NCI-H524 (cell line): ENCODE results near the gene COL7A1.

Experiments used
- DNase-seq, 2 experiments: peaks; one replicate each; lab custom pipeline; 2025; lab: John Stamatoyannopoulos, UW

COL7A1 gene

DNA sequence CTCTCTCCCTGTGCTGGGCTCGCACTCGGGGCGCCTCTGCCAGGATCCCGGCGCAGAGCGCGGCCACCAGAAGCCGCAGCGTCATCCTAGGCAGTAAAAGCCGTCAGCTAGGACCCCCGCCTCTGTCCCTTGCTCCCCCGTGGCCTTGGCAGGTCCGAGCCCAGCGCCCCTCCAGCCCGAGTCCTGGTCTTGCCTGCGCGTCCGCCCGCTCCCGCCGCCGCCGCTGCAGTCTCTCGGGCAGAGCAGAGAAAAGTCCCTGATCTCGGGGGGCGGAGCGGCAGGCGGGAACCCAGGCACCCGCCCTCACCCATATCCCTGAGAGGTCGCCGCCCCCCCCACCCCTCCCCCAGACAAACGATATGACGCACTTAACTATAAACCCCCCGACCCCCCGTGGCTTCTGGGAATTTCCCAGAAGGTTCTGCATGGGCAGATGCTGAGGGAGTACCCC lies at the start of gene COL7A1:
Gene COL7A1 (minus strand): TSS at position 255 of the 451 bp plus-strand sequence. CDS start 170 bp downstream, at position 85.
- DNase-seq = no peak

DNA sequence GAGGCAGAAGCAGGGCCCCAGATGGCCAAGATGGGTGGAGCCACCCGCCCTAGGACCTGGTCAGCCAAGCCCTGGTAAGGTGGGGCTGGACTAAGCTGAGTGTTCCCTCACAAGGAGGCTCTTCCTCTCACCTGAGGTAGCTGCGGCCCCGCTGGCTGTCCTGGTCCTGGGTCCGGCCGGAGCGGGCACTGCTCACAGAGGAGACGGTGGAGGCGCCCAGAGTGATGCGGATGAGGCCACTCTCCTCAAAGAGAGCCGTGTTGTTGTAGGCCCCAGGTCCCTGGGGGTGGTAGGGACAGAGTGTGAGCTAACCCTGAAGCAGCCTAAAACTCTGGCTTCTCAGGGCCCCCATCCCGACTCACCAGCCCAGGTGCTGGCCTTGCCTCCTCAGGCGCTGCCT lies 47.5 kb upstream of the COL7A1 start:
- no peak for DNase-seq

DNA sequence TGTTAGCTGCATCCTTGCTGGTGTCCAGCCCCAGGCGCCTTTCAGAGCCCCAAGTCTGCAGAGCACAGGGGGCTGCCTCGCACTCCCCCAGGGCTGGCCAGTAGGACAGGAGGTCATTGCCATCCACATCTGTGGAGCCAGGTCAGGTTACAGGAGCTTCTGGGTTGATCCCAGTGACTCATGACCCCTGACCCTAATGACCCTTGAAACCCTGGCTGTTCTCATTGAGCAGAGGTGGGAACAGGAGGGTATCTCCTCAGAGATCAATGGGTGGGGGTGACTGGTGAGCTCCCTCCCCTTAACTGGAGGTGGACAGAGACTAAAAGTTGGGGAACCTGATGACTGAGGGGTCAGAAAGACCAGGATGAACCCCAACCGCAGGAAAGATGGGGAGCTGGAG lies 46.3 kb upstream of the COL7A1 start:
- no peak for DNase-seq

DNA sequence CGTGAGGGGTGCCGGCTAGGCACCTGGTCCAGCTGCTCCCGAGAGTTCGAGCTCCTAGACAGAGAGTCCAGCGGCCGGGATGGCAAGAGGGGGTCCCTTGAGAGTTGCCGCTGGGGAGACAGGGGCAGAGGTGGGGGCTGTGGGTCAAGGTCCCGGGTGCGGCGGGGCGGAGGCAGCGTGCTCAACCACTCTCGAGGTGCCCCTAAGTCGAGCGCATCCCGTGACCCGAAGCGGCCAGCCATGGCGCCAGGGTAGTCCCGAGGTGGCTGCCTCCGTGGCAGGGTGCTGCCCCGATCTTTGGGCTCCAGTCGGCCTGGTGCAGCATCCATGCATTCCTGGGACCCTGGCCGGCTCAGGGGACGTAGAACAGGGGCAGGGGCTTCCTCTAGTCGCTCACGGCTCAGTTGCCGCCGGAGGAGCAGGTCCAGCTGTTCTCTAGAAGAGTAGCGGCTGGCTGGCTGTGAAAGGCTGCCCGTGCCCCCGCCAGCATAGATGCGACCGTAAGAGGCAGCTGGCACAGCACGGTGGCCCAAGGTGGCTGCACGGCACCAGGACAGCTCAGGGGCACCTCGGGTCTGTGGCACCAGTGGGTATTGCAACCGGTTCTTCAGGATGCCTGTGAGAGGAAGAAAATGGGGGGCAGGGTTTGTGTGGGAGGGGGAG lies 44.9 kb upstream of the COL7A1 start:
- no peak for DNase-seq

DNA sequence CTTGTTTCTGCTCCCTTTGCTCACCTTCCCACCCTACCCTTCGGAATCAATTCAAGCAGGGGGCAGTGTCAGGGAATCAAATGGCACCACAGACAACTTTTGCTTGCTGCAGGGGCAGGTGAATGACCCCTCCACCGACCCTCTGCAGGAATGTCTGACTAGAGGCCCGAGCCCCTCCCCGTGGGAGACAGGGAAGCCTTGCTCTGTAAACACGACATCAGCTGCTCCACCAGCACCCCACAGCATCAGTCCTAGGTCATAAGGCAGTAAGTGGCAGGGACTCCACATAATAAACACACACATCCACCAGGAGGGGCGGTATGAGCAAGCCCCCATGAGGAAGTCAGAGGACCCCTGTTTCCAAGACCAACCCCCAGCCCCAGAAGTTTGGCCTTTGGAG lies 42.2 kb upstream of the COL7A1 start:
- DNase-seq = no peak

DNA sequence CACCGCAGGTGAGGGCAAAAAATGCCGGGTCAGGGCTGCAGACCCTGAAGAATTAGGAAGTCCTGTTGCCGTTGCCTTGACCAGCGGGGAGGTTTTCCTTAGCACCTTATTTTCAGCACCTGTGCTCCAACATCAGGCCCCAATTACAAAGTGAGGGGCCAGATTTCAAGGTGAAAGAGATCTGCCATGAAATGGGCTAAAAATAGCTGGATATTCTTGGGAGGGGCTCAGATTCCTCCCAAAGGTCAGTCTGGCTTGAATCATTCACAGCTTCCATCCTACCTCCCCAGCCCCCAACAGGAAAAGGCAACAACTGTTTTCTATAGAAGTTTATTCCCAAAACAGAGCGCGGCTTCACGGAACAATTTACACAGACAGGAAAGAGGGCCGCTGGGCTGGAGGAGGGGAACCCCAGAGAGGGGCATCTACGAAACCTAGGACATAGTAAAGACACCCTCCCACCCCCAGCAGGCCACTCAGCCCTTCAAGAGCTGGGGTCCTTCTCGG lies 41.1 kb upstream of the COL7A1 start:
- no peak for DNase-seq

DNA sequence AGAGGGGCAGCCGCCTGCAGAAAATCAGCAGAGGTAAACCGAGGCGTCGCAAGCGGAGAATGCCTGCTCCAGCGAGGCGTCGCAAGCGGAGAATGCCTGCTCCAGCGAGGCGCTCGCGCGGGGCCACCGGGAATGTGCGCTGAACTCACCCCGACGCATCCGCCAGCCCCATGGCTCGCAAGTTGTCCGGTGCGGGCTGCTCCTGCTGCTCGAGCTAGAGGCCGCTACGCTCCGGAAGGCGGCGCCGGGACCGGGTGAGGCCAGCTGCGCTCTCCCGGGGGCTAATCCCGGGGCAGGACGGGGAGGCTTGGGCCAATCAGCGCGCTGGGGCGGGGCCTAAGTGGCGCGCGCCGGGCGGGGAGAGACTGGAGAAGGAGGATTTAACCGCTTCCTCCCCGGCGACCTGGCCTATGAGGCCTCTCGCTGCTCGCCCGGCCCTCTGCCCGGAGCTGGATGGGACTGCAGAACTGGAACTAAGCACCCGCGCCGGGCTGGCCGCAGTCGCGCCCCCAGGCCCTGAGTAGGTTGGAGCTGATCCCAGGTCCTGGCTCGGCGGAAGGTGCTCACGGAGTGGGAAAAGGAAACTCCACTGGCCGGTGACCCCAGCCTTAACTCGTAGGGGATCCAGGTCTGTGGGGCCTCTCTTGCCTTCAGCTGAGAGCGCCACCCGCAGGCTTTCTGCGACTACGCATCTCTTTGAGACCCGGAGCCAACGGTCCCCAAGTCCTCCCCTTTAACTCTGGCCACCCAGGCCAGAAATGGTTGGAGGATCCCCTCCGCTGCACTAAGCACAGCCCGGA lies 40.3 kb upstream of the COL7A1 start, which contains the start of gene SLC26A6:
Gene SLC26A6 (minus strand): TSS at position 240 of the 800 bp plus-strand sequence. CDS start 68 bp downstream, at position 172.
- peak; percentile 90 to 93 for DNase-seq

DNA sequence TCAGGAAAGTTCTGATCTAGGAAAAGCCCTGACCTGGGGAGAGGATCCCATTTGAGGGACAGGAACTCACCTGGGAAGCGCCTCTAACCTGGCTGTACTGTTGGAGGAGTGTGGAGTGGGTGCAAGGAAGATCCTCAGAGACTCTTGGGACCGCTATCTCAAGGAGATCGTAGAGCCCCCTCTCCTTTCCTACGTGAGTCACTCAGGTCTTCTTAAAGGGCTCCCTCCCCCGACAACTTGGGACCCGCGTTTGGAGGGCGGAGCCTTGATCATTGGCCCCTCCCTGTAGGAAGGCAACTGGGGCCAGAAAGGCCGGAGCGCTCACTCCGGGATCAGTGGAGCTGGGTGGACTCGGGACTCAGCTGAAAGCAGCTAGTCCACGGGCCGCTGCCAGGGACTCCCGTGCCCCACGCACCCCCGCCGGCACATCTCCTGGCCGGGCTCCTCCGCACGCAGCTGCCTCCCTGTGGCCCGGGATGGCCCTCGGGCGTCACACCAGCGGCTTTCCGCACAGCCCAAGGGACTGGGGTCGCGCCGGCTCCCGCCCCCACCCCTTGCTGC lies 39.6 kb upstream of the COL7A1 start:
- DNase-seq = peak; percentile 12 to 60

DNA sequence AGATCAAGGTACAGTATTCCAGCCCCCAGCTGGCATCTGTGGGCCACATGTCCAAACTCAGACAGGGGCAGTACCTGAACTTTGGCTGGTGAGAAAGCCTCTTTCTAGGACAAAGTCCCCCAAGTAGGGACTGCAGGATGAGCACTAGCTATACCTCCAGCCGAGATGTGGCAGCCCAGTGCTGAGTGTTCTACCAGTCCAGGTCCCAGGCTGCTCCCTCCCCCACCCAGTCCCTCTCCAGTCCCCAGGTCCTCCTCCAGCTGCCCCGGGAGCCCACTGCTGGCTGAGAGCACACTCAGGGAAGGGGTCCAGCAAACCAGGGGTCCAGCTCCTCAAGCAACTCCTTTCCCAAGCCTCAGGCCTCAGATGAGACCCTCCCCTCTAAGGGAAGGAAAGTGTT lies 38.6 kb upstream of the COL7A1 start:
- DNase-seq = no peak

DNA sequence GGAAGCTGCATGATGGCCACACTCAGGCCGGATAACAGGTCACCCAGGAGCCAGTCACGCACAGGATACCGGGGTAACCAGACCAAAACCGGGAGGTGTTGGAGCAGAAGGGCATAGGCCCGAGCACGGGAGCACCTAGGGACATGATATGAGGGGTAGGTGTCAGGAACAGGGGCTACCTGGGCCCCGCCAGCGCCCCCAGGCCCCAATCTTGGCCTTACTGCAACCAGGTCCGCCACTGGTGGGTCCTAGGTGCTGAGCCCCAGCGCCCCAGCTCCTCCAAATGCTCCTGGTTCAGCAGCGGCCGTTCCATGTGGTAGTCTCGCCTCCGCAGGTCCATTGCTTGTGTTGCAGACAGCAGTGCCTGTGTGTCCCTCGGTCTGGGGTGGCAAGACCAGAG lies 38.1 kb upstream of the COL7A1 start:
- no peak for DNase-seq

DNA sequence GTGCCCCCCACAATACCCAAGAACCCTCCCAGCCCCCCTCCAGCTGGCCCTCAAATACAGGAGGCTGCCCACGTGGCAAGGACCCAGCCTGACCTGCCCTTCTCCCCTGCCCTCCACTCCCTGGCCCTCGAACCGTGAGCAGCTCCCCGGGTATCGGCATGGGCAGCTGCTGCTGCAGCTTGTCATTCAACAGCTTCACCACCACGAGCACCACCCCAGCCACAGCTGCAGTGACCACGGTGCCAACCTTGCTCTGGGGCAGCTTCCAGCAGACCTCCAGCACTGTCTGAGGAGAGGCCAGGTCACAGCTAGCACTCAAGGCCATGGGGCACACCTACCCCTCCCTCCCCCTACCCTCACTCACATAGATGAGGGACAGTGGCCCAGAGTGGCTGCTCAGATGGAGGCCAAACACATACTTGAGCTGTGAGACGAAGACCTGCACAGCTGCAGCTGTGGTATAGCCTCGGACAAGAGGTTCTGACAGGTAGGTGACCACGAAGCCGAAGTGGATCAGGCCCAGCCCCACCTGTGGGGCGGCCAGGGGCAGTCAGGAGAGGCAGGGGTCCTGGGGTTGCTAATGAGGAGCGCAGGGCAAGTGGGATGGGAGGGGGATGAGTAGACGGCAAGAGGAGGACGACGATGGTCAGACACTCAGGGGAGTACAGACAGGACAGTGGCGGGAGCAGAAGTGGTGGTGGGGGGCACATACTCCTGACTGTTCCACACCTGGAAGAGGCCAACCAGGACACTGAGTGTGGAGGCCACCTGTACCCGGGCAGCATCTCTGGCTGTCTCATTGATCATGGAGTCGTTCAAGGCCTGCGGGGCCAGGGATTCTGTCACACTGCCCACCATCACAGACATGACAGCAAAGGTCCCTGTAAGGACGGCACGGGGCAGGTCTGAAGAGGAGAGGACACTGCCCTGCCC lies 36.7 kb upstream of the COL7A1 start:
- no peak for DNase-seq

DNA sequence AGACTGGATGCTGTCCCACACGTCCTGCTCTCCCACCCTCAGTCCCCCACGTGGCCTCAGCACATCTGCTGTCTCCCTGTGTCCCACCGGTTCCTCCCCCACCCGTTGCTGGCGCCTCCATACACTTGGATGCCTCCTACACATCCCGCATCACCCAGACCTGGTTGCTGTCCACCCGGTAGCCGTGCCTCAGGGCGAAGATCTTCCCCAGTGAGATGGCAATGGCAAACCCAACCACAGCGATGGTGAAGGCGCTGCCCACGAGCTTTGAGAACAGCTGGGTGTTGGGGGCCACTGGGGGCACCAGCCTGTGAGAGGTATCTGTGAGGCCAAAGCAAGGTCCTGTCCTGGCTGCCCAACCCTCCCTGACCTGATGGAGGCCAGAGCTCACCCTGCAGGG lies 35.7 kb upstream of the COL7A1 start:
- no peak for DNase-seq

DNA sequence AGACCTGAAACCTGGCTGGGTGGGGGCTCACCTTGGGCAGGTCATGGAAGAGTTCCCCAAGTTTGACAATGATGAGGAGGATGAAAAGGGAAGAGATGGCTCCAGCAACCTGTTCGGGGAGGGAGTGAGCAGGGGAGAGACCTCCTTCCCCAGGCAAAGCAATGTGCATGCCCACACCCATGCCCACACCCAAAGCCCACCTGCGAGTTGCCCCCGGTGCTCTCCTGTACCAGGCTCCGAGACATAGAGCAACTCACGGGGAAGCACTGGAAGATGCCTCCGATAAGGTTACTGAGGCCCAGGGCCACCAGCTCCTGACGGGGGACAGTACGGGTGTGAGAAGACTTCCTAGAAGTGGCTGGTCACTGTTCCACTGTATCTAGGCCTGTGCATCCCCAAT lies 35.3 kb upstream of the COL7A1 start:
- DNase-seq = no peak

DNA sequence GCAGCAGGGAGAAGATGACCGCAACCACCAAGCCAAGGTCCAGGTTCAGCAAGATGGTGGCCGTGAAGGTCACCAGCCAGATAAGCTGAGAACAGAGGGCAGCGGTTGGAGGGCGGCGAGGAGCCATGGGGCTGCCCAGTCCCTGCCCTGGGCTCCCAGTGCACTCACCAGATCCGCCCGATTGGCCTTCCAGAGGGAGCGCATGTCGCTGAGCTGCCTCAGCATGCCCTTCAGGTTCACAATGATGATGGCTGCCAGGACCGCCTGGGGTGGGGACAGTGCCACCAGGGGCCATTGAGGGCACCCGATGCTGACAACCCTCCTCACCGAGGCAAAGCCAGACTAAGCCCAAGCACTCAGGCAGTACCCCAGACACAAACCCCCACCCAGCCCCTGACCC lies 34.8 kb upstream of the COL7A1 start:
- DNase-seq = no peak

DNA sequence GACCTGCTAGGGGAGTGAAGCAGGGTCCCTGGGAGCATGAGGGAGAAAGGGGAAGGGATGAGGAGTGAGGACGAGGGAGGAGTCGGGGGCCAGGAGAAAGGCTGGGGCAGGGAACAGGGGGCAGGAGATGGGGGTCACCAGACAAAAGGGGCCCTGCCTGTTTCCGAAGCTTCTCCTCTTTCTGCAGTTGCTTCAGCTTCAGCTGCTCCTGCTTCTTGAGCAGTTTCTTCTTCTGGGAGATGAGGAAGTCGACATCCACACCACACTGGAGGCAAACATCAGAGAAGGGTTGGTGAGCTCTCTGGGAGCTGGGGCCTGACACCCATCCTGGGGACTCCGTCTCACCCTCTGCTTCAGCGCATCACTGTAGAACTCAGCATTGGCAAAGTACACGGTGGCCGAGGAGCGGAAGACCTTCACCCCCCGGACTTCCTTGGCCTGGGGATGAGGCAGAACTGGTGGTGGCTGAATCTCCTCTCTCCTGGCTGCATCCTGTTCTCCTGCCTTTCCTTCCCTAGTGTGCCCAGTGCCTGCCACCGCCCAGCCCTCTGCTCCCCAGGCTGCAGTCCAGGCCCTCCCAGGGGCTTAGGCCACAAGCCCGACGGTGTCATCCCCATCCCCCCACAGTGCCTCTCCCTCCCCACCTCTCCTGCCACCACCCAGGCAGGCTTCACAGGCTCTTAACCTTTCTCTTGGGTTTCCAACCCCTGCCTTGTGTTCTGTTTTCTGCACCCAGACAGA lies 33.3 kb upstream of the COL7A1 start:
- no peak for DNase-seq

DNA sequence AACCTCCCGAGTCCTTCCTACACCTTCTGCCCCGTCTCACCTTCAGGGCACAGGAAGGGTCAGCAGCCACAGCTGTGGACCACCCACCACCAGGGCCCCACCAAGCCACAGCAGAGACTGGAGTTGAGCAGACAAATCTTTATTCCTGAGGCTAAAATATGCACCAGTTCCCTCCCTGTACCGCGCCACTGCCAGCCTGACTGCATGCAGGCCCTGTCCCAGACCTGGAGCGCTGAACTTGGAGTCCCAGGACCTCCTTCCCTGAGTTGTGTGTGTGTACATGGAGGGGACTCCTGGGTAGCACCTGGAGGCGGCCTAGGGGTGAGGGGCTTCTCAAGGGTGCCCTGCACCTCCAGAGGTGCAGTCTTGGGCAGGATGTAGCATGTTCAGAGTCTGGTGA lies 30.5 kb upstream of the COL7A1 start:
- DNase-seq = no peak

DNA sequence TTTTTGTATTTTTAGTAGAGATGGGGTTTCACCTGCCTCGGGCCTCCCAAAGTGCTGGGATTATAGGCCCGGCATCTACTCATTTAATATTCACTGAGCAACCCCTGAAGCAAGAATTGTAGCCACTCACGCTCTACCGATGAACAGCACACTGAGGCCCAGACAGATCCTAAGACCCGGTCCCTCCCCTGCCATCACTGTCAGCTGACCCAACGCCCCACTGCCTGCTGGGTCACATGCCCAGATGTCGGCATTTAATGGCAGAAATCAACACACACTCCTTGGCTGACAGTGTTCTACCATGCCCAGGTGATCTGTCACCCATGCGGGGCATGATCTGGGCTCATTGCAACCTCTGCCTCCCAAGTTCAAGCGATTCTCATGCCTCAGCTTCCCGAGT lies 29.6 kb upstream of the COL7A1 start:
- DNase-seq = no peak

DNA sequence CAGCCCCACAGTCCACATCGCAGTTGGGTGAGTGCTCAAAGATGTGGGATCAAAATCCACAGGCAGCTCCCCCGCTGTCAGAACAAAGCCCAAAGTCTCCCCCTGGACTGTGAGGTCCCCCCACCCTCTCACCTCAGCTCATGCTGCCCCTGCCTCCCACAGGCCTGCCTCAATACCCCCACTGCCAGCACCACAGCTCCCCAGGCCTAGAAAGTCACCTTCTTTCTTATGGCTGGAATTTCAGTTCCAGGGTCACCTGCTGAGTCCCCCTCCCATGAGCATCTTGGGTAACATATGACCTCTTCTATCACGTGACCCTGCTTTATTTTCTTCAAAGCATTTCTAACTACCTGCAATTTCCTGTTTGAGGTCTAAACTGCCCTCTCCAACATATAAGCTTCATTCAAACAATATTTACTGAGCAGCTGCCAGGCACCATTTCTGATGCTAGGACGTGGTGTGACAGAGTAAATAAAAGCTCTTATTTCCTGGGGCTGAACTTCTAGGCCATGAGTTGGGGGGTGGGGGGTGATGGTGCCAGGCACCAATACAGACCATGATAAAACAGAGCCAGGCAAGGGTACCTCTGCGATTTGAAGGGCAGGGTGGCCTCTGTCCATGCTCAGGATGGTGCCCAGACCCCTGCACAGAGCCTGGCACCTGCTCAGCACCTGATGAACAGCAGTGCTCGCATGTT lies 28.9 kb upstream of the COL7A1 start:
- DNase-seq = no peak

DNA sequence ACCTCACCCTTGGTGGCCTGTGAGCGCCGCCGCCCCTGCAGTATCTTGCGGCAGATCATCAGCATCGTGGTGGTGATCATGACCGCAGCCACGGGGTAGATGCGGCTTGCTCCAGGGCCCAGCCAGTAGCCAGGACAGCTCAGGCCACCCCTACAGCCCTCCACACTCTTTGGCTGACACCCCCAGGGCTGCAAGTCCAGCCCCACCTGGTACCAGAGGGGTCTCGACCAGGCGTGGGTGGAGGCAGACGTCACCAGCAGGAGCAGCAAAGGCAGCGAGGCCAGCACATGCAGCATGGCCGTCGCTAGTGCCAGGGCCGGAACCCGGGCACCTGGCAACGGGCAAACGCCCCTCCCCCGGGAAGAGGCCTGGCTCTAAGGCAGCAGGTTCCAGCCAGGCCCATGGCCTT lies 26.3 kb upstream of the COL7A1 start, which contains the start of gene TMEM89:
Gene TMEM89 (minus strand): TSS at position 309 of the 409 bp plus-strand sequence. CDS start 13 bp downstream, at position 296.
- no peak for DNase-seq
